ENCODE measurements around the gene CCDC68. TPM values are rescaled to one million over a fixed set of nuclear protein-coding genes. Genes with fewer than 3 reads are reported as not detected.

The CCDC68 gene
- total and polyA plus RNA-seq, 2 of the 4 experiments (the other 2 are of a cell fraction): 0.46 to 0.54 TPM

DNA sequence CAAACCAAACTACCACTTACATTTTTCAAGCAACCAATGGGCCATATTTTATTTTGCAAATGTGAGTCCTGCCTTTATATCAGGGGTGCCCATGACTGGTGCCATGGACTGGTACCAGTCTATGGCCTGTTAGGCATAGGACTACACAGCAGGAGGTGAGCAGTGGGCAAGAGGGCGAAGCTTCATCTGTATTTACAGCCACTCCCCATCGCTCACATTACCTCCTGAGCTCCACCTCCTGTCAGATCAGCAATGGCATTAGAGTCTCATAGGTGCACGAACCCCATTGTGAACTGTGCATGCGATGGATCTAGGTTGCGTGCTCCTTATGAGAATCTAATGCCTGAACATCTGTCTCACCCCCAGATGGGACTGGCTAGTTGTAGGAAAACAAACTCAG, 53.6 kb downstream of the CCDC68 start:
- Histone ChIP-seq H3K9ac (ENCODE audit: low read depth, low read length) (no peak overlapping the region), H3K79me1 (ENCODE audit: low read depth in 1 of 2, low read length in 2 of 2) (no peaks in the 10 kb centered on the region), H2BK5ac (ENCODE audit: low read depth, low read length, poor library complexity, severe bottlenecking) (no peak overlapping the region), H3K36me3 (ENCODE audit: control insufficient read depth, insufficient read depth, low read length) (peaks cover 3% of the 10 kb centered on the region), H2BK120ac (ENCODE audit: low read depth, low read length) (no peak overlapping the region), H3K23ac (ENCODE audit: low read depth, low read length) (no peak overlapping the region), H4K5ac (ENCODE audit: low read depth, low read length) (no peak overlapping the region), H3K56ac (ENCODE audit: extremely low read depth, insufficient read depth, low read length) (no peak overlapping the region), H2BK20ac (ENCODE audit: low read depth, low read length) (no peak overlapping the region), H3K4me3 (ENCODE audit: insufficient read depth, low read depth, low read length) (no peak overlapping the region), H3K4me2 (ENCODE audit: low read depth, low read length) (no peak overlapping the region), H3K9me3 (ENCODE audit: control insufficient read depth, insufficient read depth, low read length) (no peaks in the 10 kb centered on the region), H3K14ac (replicated peaks; ENCODE audit: low read depth, low read length) (no peak overlapping the region), H3K4me1 (ENCODE audit: control insufficient read depth, insufficient read depth, low read length) (peaks cover 4% of the 10 kb centered on the region; the same call in 1 of the 2 replicates), H4K91ac (ENCODE audit: insufficient read depth, low read depth, low read length) (no peak overlapping the region), H4K20me1 (ENCODE audit: insufficient read depth, low read length) (no peaks in the 10 kb centered on the region), H4K8ac (ENCODE audit: low read depth in 2 of 2, low read length in 2 of 2) (no peak overlapping the region), H2AFZ (replicated peaks; ENCODE audit: low read length, poor library complexity) (no peak overlapping the region), H2AK5ac (ENCODE audit: low read depth, low read length) (no peak overlapping the region), H3K27ac (ENCODE audit: insufficient read depth, low read length) (no peak overlapping the region), H3K9me1 (ENCODE audit: insufficient read depth, low read length) (no peaks in the 10 kb centered on the region; the same call in 1 of the 2 replicates), H3K4ac (ENCODE audit: low read depth, low read length) (no peak overlapping the region), H2BK15ac (ENCODE audit: low read depth, low read length) (no peak overlapping the region), H2AK9ac (replicated peaks; ENCODE audit: low read depth, low read length, poor library complexity) (no peak overlapping the region), H3K18ac (ENCODE audit: low read depth, low read length) (no peak overlapping the region), H3K27me3 (ENCODE audit: control insufficient read depth, insufficient read depth, low read length) (no peaks in the 10 kb centered on the region)
- BruUV-seq (replicated peaks): no TSS peak
- ATAC-seq (ENCODE audit: low read depth) (no peak), DNase-seq (no peak)
- in situ Hi-C loops (cut with MboI; ENCODE audit: low sequenced_read_pairs): no loop called here
- CTCF ChIA-PET: no interaction called here
- WGBS, 2 experiments (ENCODE audit: extremely low coverage in 2 of 2, insufficient read length in 1 of 2): no CpG with 5 or more reads among the region's 5 CpGs
- TF ChIP-seq POLR2A (IDR thresholded peaks at IDR 0.05; ENCODE audit: low read depth, low read length) (no peak), MAFK (IDR thresholded peaks at IDR 0.05; ENCODE audit: low read depth, low read length) (no peak), RFX5 (IDR thresholded peaks at IDR 0.05; ENCODE audit: low read depth, low read length) (no peak), BHLHE40 (IDR thresholded peaks at IDR 0.05; ENCODE audit: low read depth, low read length) (no peak), CEBPB (IDR thresholded peaks at IDR 0.05; ENCODE audit: low read depth, low read length) (no peak), NFE2L2 (IDR thresholded peaks at IDR 0.05; ENCODE audit: low read depth, low read length) (no peak), MXI1 (IDR thresholded peaks at IDR 0.05; ENCODE audit: borderline replicate concordance, low read depth, low read length) (no peak), MAZ (IDR thresholded peaks at IDR 0.05; ENCODE audit: borderline replicate concordance, low read depth, low read length) (no peak), RCOR1 (IDR thresholded peaks at IDR 0.05; ENCODE audit: insufficient replicate concordance, low read length) (no peak), FOS (IDR thresholded peaks at IDR 0.05; ENCODE audit: low read depth, low read length) (no peak)
- TF ChIP-seq, protein P1, sequence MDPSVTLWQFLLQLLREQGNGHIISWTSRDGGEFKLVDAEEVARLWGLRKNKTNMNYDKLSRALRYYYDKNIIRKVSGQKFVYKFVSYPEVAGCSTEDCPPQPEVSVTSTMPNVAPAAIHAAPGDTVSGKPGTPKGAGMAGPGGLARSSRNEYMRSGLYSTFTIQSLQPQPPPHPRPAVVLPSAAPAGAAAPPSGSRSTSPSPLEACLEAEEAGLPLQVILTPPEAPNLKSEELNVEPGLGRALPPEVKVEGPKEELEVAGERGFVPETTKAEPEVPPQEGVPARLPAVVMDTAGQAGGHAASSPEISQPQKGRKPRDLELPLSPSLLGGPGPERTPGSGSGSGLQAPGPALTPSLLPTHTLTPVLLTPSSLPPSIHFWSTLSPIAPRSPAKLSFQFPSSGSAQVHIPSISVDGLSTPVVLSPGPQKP (IDR thresholded peaks at IDR 0.05; ENCODE audit: borderline replicate concordance, low read depth, low read length): no peak
- intact Hi-C loops (cut with micrococcal nuclease): no loop called here
- dilution Hi-C loops (cut with HindIII; ENCODE audit: low sequenced_read_pairs, unreplicated experiment): no loop called here
- POLR2A ChIA-PET (ENCODE audit: unreplicated experiment): no interaction called here

All from IMR-90 (cell line).